ENCODE data around the gene ADGRD1.

DNA sequence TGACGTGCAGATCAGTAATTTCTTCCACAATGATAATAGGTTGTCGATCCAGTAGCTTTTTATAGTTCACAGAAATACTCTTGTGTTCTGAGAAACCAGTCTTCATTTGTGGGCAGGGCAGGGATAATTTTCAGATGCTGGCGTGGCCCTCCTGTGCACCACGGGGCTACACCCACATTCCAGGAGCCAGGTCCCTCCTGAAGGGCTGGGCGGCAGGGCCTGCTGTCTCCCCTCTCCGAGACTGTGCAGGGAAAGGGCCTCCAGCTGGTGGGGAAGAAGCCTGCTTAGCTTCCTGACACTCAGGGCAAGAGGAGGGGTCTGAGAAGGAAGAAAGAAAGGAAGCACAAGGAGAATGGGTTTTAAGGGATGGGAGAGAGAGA, 94.9 kb downstream of the ADGRD1 start:
- TF ChIP-seq CBFB (CRISPR knock-in tag; IDR thresholded peaks at IDR 0.05; ENCODE audit: low read depth) (no peak), KAT7 (CRISPR knock-in tag; IDR thresholded peaks at IDR 0.05; ENCODE audit: borderline replicate concordance) (no peak)
- TF ChIP-seq, protein P1, sequence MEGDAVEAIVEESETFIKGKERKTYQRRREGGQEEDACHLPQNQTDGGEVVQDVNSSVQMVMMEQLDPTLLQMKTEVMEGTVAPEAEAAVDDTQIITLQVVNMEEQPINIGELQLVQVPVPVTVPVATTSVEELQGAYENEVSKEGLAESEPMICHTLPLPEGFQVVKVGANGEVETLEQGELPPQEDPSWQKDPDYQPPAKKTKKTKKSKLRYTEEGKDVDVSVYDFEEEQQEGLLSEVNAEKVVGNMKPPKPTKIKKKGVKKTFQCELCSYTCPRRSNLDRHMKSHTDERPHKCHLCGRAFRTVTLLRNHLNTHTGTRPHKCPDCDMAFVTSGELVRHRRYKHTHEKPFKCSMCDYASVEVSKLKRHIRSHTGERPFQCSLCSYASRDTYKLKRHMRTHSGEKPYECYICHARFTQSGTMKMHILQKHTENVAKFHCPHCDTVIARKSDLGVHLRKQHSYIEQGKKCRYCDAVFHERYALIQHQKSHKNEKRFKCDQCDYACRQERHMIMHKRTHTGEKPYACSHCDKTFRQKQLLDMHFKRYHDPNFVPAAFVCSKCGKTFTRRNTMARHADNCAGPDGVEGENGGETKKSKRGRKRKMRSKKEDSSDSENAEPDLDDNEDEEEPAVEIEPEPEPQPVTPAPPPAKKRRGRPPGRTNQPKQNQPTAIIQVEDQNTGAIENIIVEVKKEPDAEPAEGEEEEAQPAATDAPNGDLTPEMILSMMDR (IDR thresholded peaks at IDR 0.05) = no peak

Data from WTC11 (cell line).